ENCODE data around the gene ADRM1. TPM values are rescaled to one million over a fixed set of nuclear protein-coding genes. Genes with fewer than 3 reads are reported as not detected.

ADRM1 gene, protein sequence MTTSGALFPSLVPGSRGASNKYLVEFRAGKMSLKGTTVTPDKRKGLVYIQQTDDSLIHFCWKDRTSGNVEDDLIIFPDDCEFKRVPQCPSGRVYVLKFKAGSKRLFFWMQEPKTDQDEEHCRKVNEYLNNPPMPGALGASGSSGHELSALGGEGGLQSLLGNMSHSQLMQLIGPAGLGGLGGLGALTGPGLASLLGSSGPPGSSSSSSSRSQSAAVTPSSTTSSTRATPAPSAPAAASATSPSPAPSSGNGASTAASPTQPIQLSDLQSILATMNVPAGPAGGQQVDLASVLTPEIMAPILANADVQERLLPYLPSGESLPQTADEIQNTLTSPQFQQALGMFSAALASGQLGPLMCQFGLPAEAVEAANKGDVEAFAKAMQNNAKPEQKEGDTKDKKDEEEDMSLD
- total RNA-seq (2014; rRNA removed; shearing (Covaris generic); ENCODE audit: low replicate concordance): 53.5 and 109 TPM in 2 replicates

DNA sequence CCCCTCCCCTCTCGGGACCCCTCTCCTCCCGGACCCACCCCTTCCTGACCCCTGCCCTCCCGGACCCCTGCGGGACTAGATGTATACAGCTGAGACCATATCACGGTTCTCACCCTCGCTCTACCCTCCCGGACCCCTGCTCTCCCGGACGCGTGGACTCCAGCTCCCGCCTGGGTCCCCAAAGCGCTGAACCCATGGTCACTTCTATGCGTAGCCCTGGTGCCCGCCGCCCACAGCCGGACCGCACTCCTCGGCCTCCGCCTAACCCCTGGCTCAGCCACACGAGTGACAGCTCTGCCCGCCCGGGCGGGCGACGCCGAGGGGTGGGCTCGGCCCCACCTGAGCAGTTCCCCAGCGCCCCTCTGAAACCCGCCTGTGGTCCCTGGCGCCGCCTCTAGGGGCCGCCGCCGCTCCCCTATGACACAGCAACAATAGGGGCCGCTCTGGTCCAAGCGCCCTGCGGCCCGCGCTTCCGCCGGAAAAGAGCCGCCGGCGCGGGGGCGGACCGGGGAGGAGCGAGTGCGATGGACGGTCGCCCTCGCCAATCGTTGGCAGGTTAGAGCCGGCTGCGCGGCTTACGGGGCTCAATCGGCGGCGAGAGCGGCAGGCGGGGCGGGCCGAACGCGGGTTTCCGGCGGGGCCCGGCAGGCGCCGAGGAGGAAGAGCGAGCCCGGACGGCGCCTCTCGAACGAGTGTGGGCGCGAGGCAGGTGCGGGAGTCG is at the start of gene ADRM1:
ADRM1 (plus strand) TSS at position 657 of the 721 bp plus-strand sequence. CDS start 572 bp downstream, outside the sequence.
- no peaks in the 10 kb centered on the region for H3K9me3 ChIP-seq (ENCODE audit: low read length)
- H3K4me2 ChIP-seq (ENCODE audit: low read depth, low read length, poor library complexity, severe bottlenecking): peak within 1 kb of the TSS; percentile 98
- no peaks in the 10 kb centered on the region for H3K27me3 ChIP-seq (ENCODE audit: low read length)
- peaks cover 20% of the 10 kb centered on the region for H3K4me1 ChIP-seq (ENCODE audit: low read length)
- H3K9me2 ChIP-seq (replicated peaks; ENCODE audit: insufficient read depth, low read length): no peaks in the 10 kb centered on the region
- peak within 1 kb of the TSS; percentile 99 for H2AFZ ChIP-seq (ENCODE audit: low read length)
- H3K79me2 ChIP-seq (ENCODE audit: low read length): peaks cover 31% of the 10 kb centered on the region
- peak within 1 kb of the TSS; percentile 58 for H3K27ac ChIP-seq (ENCODE audit: low read length)
- H3K36me3 ChIP-seq (ENCODE audit: insufficient read depth, low read length): no peaks in the 10 kb centered on the region; the same call in 1 of the 2 replicates
- peak; percentile 98 for DNase-seq
- peak within 1 kb of the TSS; percentile 84 for H3K4me3 ChIP-seq (ENCODE audit: low read length)
- H4K20me1 ChIP-seq (ENCODE audit: insufficient read depth, low read depth, low read length): peaks cover 29% of the 10 kb centered on the region
- H3K9ac ChIP-seq (ENCODE audit: low read length): peak within 1 kb of the TSS; percentile 83

DNA sequence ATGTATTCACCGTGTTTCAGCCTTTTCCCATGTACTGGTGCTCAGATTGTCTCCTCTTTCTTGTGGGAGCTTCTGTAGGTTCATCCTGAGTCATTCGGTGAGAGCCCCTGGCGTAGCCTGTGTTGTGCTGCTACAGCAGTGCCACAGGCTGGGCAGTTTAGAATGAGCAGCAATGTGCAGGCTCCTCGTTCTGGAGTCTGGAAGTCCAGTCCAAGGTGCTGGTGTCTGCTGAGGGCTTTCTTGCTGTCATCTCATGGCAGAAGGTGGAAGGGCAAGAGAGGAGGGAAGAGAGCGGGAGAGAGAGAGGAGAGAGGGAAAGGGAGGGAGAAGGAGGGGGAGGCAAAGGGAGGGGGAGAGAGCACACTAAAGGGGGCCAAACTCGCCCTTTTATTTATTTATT is 49.4 kb upstream of the ADRM1 start:
- Histone ChIP-seq H3K9ac (ENCODE audit: low read length) (no peak overlapping the region), H3K27me3 (ENCODE audit: low read length) (no peaks in the 10 kb centered on the region), H3K4me2 (ENCODE audit: low read depth, low read length, poor library complexity, severe bottlenecking) (no peak overlapping the region), H3K4me1 (ENCODE audit: low read length) (peaks cover 7% of the 10 kb centered on the region), H3K79me2 (ENCODE audit: low read length) (peaks cover 59% of the 10 kb centered on the region), H4K20me1 (ENCODE audit: insufficient read depth, low read depth, low read length) (peaks cover 17% of the 10 kb centered on the region), H3K4me3 (ENCODE audit: low read length) (no peak overlapping the region), H3K9me2 (replicated peaks; ENCODE audit: insufficient read depth, low read length) (no peaks in the 10 kb centered on the region), H3K36me3 (ENCODE audit: insufficient read depth, low read length) (no peaks in the 10 kb centered on the region), H3K9me3 (ENCODE audit: low read length) (no peaks in the 10 kb centered on the region), H2AFZ (ENCODE audit: low read length) (no peak overlapping the region), H3K27ac (ENCODE audit: low read length) (no peak overlapping the region)
- DNase-seq: no peak

DNA sequence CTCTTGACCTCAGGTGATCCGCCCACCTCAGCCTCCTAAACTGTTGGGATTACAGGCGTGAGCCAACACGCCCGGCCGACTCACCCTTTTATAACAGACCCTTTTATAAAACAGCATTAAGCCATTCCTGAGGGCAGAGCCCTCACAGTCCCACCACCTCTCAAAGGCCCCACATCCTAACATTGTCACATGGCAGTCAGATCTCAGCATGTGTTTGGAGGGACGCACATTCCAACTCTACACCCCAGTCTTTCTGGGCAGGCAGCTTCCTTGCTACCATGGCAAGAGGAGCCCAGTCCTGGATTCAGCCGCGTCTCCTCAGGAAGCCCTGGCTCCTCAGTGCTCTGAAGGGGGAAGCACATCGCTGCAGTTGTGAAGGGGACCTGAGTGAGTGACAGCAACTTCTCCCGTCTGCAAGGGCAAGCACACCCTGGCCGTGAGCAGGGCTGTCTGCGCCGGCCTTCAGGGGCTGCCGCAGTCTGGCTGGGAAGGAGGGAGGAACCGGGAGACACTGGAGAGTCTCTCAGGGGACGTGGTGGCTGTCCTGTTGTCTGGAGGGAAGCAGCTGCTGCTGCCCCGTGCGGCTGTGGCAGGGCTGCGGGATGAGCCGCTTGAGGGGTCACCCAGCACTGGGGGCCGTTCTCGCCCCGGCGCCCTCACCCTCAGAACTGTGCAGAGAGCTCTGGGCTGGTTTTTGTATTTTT is 48.6 kb upstream of the ADRM1 start:
- Histone ChIP-seq H3K79me2 (ENCODE audit: low read length) (peaks cover 57% of the 10 kb centered on the region), H3K9me3 (ENCODE audit: low read length) (no peaks in the 10 kb centered on the region), H2AFZ (ENCODE audit: low read length) (no peak overlapping the region), H4K20me1 (ENCODE audit: insufficient read depth, low read depth, low read length) (peaks cover 13% of the 10 kb centered on the region), H3K9me2 (replicated peaks; ENCODE audit: insufficient read depth, low read length) (no peaks in the 10 kb centered on the region), H3K27me3 (ENCODE audit: low read length) (no peaks in the 10 kb centered on the region), H3K9ac (ENCODE audit: low read length) (no peak overlapping the region), H3K27ac (ENCODE audit: low read length) (no peak overlapping the region), H3K36me3 (ENCODE audit: insufficient read depth, low read length) (no peaks in the 10 kb centered on the region), H3K4me3 (ENCODE audit: low read length) (no peak overlapping the region), H3K4me1 (ENCODE audit: low read length) (peaks cover under 1% of the 10 kb centered on the region), H3K4me2 (ENCODE audit: low read depth, low read length, poor library complexity, severe bottlenecking) (no peak overlapping the region)
- no peak for DNase-seq

DNA sequence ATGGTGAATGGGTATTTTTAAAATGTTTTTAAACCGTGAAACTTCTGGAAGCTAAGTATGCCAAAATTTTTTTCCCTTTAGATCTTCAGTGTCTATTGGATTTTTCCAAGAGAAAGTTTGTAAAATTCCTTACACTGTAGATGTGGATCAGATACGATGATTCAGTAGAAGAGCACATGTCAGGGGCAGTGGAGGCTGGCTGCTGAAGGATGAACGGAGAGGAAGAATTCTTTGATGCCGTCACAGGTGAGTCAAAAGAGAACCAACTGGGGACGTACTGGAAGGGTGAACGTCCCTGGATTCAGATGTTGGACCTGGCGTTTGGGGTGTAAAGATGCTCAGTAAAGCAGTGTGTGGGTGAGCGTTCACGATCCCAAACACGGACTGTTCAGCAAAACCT is 46.8 kb upstream of the ADRM1 start:
- no peaks in the 10 kb centered on the region for H3K27me3 ChIP-seq (ENCODE audit: low read length)
- no peak overlapping the region for H2AFZ ChIP-seq (ENCODE audit: low read length)
- peaks cover 13% of the 10 kb centered on the region for H4K20me1 ChIP-seq (ENCODE audit: insufficient read depth, low read depth, low read length)
- H3K36me3 ChIP-seq (ENCODE audit: insufficient read depth, low read length): no peaks in the 10 kb centered on the region
- H3K9me3 ChIP-seq (ENCODE audit: low read length): no peaks in the 10 kb centered on the region
- H3K27ac ChIP-seq (ENCODE audit: low read length): no peak overlapping the region
- H3K9me2 ChIP-seq (replicated peaks; ENCODE audit: insufficient read depth, low read length): no peaks in the 10 kb centered on the region
- no peak overlapping the region for H3K4me3 ChIP-seq (ENCODE audit: low read length)
- H3K9ac ChIP-seq (ENCODE audit: low read length): no peak overlapping the region
- no peak overlapping the region for H3K4me2 ChIP-seq (ENCODE audit: low read depth, low read length, poor library complexity, severe bottlenecking)
- no peaks in the 10 kb centered on the region for H3K4me1 ChIP-seq (ENCODE audit: low read length)
- peaks cover 45% of the 10 kb centered on the region for H3K79me2 ChIP-seq (ENCODE audit: low read length)
- no peak for DNase-seq

DNA sequence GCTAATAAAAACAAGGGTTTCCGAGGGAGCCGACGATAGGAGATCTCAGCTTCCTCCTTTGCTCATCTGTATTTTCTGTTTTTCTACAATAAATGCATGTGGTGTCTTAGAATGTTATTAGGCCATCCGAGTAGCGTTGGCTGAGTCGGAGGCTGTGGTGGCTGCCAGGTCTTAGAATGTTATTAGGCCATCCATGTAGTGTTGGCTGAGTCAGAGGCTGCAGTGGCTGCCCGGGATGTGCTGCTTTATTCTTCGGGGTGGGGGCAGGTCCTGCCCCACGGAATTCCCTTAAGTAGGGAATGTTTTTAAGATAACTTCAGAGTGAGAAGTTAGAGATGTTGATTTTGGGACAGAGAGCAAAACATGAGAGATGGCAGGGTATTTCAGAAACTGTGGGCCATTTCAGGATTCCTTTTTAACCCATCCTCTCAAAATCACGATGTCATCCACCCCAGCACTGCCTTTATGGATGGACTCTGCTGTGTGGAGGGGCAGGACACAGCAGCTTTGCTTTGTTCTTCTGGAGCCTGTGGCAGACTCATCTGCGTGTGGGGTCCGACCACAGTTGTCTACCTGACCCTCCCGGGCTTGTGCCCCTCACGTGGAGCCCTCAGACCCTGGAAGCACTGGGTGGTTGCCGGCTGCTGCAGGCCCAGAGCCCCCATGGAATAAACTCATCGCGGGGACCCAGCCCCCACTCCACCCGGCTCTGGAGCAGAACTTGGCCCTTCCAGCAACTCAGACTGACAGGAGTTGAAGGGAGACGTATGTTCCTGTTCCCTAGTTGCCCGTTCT is 44.1 kb upstream of the ADRM1 start:
- H4K20me1 ChIP-seq (ENCODE audit: insufficient read depth, low read depth, low read length): peaks cover 3% of the 10 kb centered on the region
- DNase-seq: no peak

DNA sequence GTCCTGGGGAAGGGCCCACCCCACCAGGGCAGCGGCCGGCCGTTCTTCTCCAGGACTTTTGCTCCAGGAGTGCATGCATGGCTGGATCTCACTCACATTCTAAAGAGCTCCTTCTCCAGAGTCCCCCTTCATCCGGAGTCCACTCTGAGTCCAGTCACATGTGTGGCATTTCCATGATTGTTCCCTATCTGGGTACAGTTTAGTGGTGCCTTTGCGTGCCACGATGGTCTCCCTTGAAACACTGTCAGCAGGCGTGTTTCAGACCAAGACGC is 43.6 kb upstream of the ADRM1 start:
- H3K4me1 ChIP-seq (ENCODE audit: low read length): no peaks in the 10 kb centered on the region
- H3K9me3 ChIP-seq (ENCODE audit: low read length): no peaks in the 10 kb centered on the region
- H3K9me2 ChIP-seq (replicated peaks; ENCODE audit: insufficient read depth, low read length): no peaks in the 10 kb centered on the region
- no peak for DNase-seq
- H3K27me3 ChIP-seq (ENCODE audit: low read length): no peaks in the 10 kb centered on the region
- H3K79me2 ChIP-seq (ENCODE audit: low read length): peaks cover 23% of the 10 kb centered on the region
- no peak overlapping the region for H3K9ac ChIP-seq (ENCODE audit: low read length)
- H2AFZ ChIP-seq (ENCODE audit: low read length): no peak overlapping the region
- no peak overlapping the region for H3K4me2 ChIP-seq (ENCODE audit: low read depth, low read length, poor library complexity, severe bottlenecking)
- H3K4me3 ChIP-seq (ENCODE audit: low read length): no peak overlapping the region
- H3K36me3 ChIP-seq (ENCODE audit: insufficient read depth, low read length): no peaks in the 10 kb centered on the region
- H4K20me1 ChIP-seq (ENCODE audit: insufficient read depth, low read depth, low read length): peaks cover 3% of the 10 kb centered on the region
- no peak overlapping the region for H3K27ac ChIP-seq (ENCODE audit: low read length)

More for the DNA sequence above, 44.1 kb upstream of the ADRM1 start:
- Histone ChIP-seq H3K4me2 (ENCODE audit: low read depth, low read length, poor library complexity, severe bottlenecking) (no peak overlapping the region), H3K9me3 (ENCODE audit: low read length) (no peaks in the 10 kb centered on the region), H3K9ac (ENCODE audit: low read length) (no peak overlapping the region), H3K27me3 (ENCODE audit: low read length) (no peaks in the 10 kb centered on the region), H2AFZ (ENCODE audit: low read length) (no peak overlapping the region), H3K9me2 (replicated peaks; ENCODE audit: insufficient read depth, low read length) (no peaks in the 10 kb centered on the region), H3K27ac (ENCODE audit: low read length) (no peak overlapping the region), H3K36me3 (ENCODE audit: insufficient read depth, low read length) (no peaks in the 10 kb centered on the region), H3K4me3 (ENCODE audit: low read length) (no peak overlapping the region), H3K4me1 (ENCODE audit: low read length) (no peaks in the 10 kb centered on the region), H3K79me2 (ENCODE audit: low read length) (peaks cover 26% of the 10 kb centered on the region)

DNA sequence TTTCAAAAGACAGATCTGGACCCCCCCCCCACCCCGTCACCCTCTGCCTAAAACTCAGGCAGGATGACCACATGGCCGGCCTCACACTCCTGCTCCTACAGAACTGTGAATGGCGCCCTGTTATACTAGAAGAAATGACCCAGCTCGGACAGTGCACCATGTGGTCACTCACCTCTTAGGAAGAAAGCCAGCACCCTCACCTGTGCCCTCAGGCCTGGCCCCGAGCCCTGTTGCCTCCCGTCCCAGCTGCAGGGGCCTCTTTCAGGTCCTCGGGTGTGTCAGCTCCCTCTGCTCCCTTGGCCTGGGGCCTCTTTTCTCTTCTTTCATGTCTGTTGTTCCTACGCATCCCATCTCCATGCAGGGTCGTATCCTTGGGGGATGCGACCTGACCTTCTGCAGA is 40.7 kb upstream of the ADRM1 start:
- H2AFZ ChIP-seq (ENCODE audit: low read length): no peak overlapping the region
- H3K4me1 ChIP-seq (ENCODE audit: low read length): no peaks in the 10 kb centered on the region
- peaks cover 5% of the 10 kb centered on the region; the same call in 1 of the 2 replicates for H3K79me2 ChIP-seq (ENCODE audit: low read length)
- no peak overlapping the region for H3K9ac ChIP-seq (ENCODE audit: low read length)
- no peaks in the 10 kb centered on the region for H3K9me3 ChIP-seq (ENCODE audit: low read length)
- no peaks in the 10 kb centered on the region for H3K27me3 ChIP-seq (ENCODE audit: low read length)
- no peak overlapping the region for H3K27ac ChIP-seq (ENCODE audit: low read length)
- H3K9me2 ChIP-seq (replicated peaks; ENCODE audit: insufficient read depth, low read length): no peaks in the 10 kb centered on the region
- no peak for DNase-seq
- peaks cover 4% of the 10 kb centered on the region; the same call in 1 of the 2 replicates for H3K36me3 ChIP-seq (ENCODE audit: insufficient read depth, low read length)
- H3K4me2 ChIP-seq (ENCODE audit: low read depth, low read length, poor library complexity, severe bottlenecking): no peak overlapping the region
- H3K4me3 ChIP-seq (ENCODE audit: low read length): no peak overlapping the region
- H4K20me1 ChIP-seq (ENCODE audit: insufficient read depth, low read depth, low read length): no peaks in the 10 kb centered on the region; the same call in 1 of the 2 replicates
